HepG2 (cell line): ENCODE measurements around the gene CAPG. TPM values are rescaled to one million over a fixed set of nuclear protein-coding genes. Genes with fewer than 3 reads are reported as not detected.

Experiments
- FOXK1 ChIP-seq: sonication (generic); formaldehyde crosslinking; IDR thresholded peaks from 2 replicates; pipeline ENCODE4 v1.4.0; 2020; ENCODE audit warnings: low read depth, missing genetic modification reagents, borderline replicate concordance
- GABPA ChIP-seq, 2 experiments: IDR thresholded peaks; 2 replicates each; pipeline ENCODE4 v1.6.1; 2011 to 2016; ENCODE audit warnings: low read depth in 2 of 2, low read length in 1 of 2, missing biosample characterization in 1 of 2, missing genetic modification characterization in 1 of 2
- GPN1 ChIP-seq: sonication (generic); formaldehyde crosslinking; IDR thresholded peaks from 2 replicates; pipeline ENCODE4 v1.5.1; 2020; ENCODE audit warnings: missing genetic modification reagents, borderline replicate concordance
- HMGA1 ChIP-seq: sonication (generic); formaldehyde crosslinking; conservative IDR thresholded peaks from 2 replicates; pipeline ENCODE4 v1.4.0; 2020; ENCODE audit warnings: missing genetic modification reagents
- JARID2 ChIP-seq: sonication (generic); formaldehyde crosslinking; IDR thresholded peaks from 2 replicates; pipeline ENCODE4 v1.8.1; 2023; ENCODE audit warnings: missing genetic modification reagents, inconsistent platforms; ENCODE audit not compliant: insufficient replicate concordance
- PHF20 ChIP-seq: sonication (generic); formaldehyde crosslinking; IDR thresholded peaks from 2 replicates; pipeline ENCODE4 v1.5.0; 2020; ENCODE audit warnings: mild to moderate bottlenecking, missing genetic modification reagents
- PLRG1 ChIP-seq: fragments of 450-650 bp; conservative IDR thresholded peaks from 2 replicates; pipeline ENCODE4 v1.6.1; 2016
- PPARG ChIP-seq: conservative IDR thresholded peaks from 2 replicates; pipeline ENCODE4 v1.6.1; 2016; ENCODE audit warnings: missing biosample characterization, missing genetic modification reagents
- SIN3A ChIP-seq: IDR thresholded peaks from 2 replicates; pipeline ENCODE4 v1.6.1; 2011; ENCODE audit warnings: low read depth, mild to moderate bottlenecking, control low read depth, low read length, borderline replicate concordance
- U2AF2 ChIP-seq: fragments of 200-400 bp; formaldehyde crosslinking; IDR thresholded peaks from 2 replicates; pipeline ENCODE4 v1.6.1; 2017; ENCODE audit warnings: low read depth, mild to moderate bottlenecking, low read length
- ZNF124 ChIP-seq: sonication (generic); formaldehyde crosslinking; IDR thresholded peaks from 2 replicates; pipeline ENCODE4 v1.4.0; 2020; ENCODE audit warnings: missing genetic modification reagents
- ZNF335 ChIP-seq: sonication (generic); formaldehyde crosslinking; IDR thresholded peaks from 2 replicates; pipeline ENCODE4 v1.4.0; 2020; ENCODE audit warnings: missing genetic modification reagents
- ZNF446 ChIP-seq: sonication (generic); formaldehyde crosslinking; IDR thresholded peaks from 2 replicates; pipeline ENCODE4 v1.5.0; 2020; ENCODE audit warnings: mild to moderate bottlenecking, missing genetic modification reagents
- ZNF543 ChIP-seq: sonication (generic); formaldehyde crosslinking; IDR thresholded peaks from 2 replicates; pipeline ENCODE4 v1.4.0; 2020; ENCODE audit warnings: mild to moderate bottlenecking, missing genetic modification reagents
- ZNF598 ChIP-seq: sonication (generic); formaldehyde crosslinking; IDR thresholded peaks from 2 replicates; pipeline ENCODE4 v1.5.1; 2020; ENCODE audit warnings: mild to moderate bottlenecking, missing genetic modification reagents, borderline replicate concordance
- polyA plus RNA-seq, 8 experiments: library from polyadenylated mRNA; depleted of rRNA in 3 of 8; stranded (reverse) in 7 of 8; unstranded in 1 of 8; fragments of >200 nt; fragmentation: Illumina TruSeq in 4 of 8; extraction: Trizol in 4 of 8; gene quantifications; 2 replicates each; pipeline versions ENCODE4 v1.2.1 to v1.2.3, GENCODE V29; 2011 to 2016; ENCODE audit warnings: low read depth in 4 of 8, missing spikeins in 1 of 8, mixed read lengths in 1 of 8; ENCODE audit not compliant: insufficient read depth in 1 of 8
- total RNA-seq, 5 experiments: library from RNA; depleted of rRNA; stranded (reverse); fragments of >200 nt; fragmentation: Illumina TruSeq; extraction: Trizol; gene quantifications; 2 replicates each; pipeline ENCODE4 v1.2.3, GENCODE V29; 2016; ENCODE audit warnings: low read depth in 1 of 5
- TF ChIP-seq, protein P1 (sequence below): sonication (generic); formaldehyde crosslinking; IDR thresholded peaks from 2 replicates; pipeline ENCODE4 v1.5.1; 2020; ENCODE audit warnings: mild to moderate bottlenecking, missing genetic modification reagents, moderate library complexity
- TF ChIP-seq, protein P2 (sequence below): sonication (generic); formaldehyde crosslinking; conservative IDR thresholded peaks from 2 replicates; pipeline ENCODE4 v1.4.0; 2020; ENCODE audit warnings: missing genetic modification reagents
- TF ChIP-seq, protein P3 (sequence below): fragments of 450-650 bp; IDR thresholded peaks from 2 replicates; pipeline ENCODE4 v1.6.1; 2017
- TF ChIP-seq, protein P4 (sequence below): sonication (generic); formaldehyde crosslinking; conservative IDR thresholded peaks from 2 replicates; pipeline ENCODE4 v1.8.1; 2023; ENCODE audit warnings: missing genetic modification reagents

Gene CAPG
- total and polyA plus RNA-seq, 2 of the 13 experiments (the other 11 are each of a cell fraction or from before 2014, with no cell fraction given): 12.7 to 18.2 TPM

DNA sequence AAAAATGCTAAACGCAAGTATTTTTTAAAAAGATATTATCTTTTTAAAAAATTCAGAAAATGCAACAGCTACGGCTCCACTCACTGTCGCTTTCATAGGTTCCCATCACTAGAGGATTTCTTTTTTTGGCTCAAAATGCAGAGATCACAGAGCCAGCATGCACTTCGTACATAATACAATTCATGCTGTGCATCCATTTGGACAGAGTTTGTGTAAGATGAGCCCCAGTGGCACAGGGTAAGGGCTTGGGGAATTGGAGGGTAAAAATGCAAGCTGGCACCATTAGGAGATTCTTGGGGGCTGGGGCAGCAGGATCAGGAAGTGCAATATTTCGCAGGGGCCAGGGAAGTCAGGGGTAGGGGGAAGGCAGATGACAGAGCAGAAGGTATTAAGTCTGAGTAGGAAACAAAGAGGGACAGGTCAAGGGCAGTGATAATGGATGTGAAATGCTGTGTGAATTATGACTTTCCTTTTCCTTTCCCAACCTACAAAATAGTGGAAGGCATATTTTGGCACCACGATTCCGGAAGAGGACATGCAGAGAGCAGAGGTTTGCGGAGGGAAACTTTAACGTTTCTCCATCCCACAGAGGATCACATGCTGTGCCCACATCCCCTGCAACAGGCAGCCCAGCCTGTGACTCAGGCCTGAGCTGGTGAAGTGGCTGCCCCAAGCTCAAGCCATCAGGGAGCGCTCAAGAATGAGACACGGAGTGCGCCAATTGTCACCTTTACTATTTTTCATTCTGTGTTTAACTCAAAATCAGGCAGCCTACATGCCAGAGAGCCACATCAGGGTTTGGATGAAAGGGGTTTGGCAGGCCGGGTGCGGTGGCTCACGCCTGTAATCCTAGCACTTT is 4.7 kb downstream of the CAPG start (continued):
- TF ChIP-seq, protein P1, sequence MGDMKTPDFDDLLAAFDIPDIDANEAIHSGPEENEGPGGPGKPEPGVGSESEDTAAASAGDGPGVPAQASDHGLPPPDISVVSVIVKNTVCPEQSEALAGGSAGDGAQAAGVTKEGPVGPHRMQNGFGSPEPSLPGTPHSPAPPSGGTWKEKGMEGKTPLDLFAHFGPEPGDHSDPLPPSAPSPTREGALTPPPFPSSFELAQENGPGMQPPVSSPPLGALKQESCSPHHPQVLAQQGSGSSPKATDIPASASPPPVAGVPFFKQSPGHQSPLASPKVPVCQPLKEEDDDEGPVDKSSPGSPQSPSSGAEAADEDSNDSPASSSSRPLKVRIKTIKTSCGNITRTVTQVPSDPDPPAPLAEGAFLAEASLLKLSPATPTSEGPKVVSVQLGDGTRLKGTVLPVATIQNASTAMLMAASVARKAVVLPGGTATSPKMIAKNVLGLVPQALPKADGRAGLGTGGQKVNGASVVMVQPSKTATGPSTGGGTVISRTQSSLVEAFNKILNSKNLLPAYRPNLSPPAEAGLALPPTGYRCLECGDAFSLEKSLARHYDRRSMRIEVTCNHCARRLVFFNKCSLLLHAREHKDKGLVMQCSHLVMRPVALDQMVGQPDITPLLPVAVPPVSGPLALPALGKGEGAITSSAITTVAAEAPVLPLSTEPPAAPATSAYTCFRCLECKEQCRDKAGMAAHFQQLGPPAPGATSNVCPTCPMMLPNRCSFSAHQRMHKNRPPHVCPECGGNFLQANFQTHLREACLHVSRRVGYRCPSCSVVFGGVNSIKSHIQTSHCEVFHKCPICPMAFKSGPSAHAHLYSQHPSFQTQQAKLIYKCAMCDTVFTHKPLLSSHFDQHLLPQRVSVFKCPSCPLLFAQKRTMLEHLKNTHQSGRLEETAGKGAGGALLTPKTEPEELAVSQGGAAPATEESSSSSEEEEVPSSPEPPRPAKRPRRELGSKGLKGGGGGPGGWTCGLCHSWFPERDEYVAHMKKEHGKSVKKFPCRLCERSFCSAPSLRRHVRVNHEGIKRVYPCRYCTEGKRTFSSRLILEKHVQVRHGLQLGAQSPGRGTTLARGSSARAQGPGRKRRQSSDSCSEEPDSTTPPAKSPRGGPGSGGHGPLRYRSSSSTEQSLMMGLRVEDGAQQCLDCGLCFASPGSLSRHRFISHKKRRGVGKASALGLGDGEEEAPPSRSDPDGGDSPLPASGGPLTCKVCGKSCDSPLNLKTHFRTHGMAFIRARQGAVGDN (CRISPR knock-in tag): peak; percentile 54
- TF ChIP-seq ZNF124 (CRISPR knock-in tag) (no peak), PLRG1 (no peak), FOXK1 (CRISPR knock-in tag) (no peak), U2AF2 (no peak), SIN3A (no peak), PPARG (CRISPR knock-in tag) (no peak), HMGA1 (CRISPR knock-in tag) (no peak), ZNF543 (CRISPR knock-in tag) (no peak), JARID2 (CRISPR knock-in tag) (no peak), PHF20 (CRISPR knock-in tag) (no peak), ZNF335 (CRISPR knock-in tag) (no peak), GPN1 (no peak), GABPA (IDR thresholded peaks at IDR 0.05; ENCODE audit: low read depth, low read length) (no peak), GABPA (CRISPR knock-in tag; IDR thresholded peaks at IDR 0.05; ENCODE audit: low read depth) (no peak), ZNF598 (CRISPR knock-in tag) (no peak), ZNF446 (no peak)
- TF ChIP-seq, protein P2, sequence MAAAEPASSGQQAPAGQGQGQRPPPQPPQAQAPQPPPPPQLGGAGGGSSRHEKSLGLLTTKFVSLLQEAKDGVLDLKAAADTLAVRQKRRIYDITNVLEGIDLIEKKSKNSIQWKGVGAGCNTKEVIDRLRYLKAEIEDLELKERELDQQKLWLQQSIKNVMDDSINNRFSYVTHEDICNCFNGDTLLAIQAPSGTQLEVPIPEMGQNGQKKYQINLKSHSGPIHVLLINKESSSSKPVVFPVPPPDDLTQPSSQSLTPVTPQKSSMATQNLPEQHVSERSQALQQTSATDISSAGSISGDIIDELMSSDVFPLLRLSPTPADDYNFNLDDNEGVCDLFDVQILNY (CRISPR knock-in tag): no peak
- TF ChIP-seq, protein P3, sequence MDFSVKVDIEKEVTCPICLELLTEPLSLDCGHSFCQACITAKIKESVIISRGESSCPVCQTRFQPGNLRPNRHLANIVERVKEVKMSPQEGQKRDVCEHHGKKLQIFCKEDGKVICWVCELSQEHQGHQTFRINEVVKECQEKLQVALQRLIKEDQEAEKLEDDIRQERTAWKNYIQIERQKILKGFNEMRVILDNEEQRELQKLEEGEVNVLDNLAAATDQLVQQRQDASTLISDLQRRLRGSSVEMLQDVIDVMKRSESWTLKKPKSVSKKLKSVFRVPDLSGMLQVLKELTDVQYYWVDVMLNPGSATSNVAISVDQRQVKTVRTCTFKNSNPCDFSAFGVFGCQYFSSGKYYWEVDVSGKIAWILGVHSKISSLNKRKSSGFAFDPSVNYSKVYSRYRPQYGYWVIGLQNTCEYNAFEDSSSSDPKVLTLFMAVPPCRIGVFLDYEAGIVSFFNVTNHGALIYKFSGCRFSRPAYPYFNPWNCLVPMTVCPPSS: no peak
- TF ChIP-seq, protein P4, sequence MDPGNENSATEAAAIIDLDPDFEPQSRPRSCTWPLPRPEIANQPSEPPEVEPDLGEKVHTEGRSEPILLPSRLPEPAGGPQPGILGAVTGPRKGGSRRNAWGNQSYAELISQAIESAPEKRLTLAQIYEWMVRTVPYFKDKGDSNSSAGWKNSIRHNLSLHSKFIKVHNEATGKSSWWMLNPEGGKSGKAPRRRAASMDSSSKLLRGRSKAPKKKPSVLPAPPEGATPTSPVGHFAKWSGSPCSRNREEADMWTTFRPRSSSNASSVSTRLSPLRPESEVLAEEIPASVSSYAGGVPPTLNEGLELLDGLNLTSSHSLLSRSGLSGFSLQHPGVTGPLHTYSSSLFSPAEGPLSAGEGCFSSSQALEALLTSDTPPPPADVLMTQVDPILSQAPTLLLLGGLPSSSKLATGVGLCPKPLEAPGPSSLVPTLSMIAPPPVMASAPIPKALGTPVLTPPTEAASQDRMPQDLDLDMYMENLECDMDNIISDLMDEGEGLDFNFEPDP (CRISPR knock-in tag): no peak
